Hematopoietic multipotent progenitor cell (in vitro differentiated cells): Measurements from ENCODE around the gene MB21D2. TPM values are rescaled to one million over a fixed set of nuclear protein-coding genes. Genes with fewer than 3 reads are reported as not detected.
A peak's percentile ranks its signal among the peaks of the same experiment; 100 is the strongest.

Experiments used
- DNase-seq, 3 donors: peaks; one replicate each; pipeline ENCODE4 v3.0.0-alpha.2; 2011 to 2015; ENCODE audit warnings: low read depth in 2 of 3, low spot score in 2 of 3
- total RNA-seq: library from RNA; depleted of rRNA; stranded (reverse); fragments of >200 nt; gene quantifications from one replicate; pipeline ENCODE4 v1.2.3, GENCODE V29; 2012

The MB21D2 gene
- total RNA-seq, 1 donor: 0.54 TPM

DNA sequence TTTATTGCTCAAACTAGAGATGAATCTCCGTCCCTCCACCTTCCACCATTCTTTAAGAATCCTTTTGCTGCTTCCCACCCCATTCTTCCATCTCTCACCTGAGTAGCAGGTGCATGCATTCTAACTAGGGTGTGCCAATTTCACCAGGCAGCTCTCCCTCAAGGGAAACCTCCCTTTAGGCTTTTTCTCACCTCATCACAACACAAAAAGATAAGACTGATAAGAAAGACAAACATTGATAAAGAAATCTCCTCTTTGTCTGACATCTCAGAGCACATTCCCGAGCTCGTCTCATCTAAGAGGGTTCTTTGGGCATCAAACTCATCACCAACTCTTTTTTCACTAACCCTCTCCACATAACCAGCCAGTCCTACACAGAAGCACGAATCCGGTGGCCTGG, 23.0 kb downstream of the MB21D2 start:
- no peak for DNase-seq

DNA sequence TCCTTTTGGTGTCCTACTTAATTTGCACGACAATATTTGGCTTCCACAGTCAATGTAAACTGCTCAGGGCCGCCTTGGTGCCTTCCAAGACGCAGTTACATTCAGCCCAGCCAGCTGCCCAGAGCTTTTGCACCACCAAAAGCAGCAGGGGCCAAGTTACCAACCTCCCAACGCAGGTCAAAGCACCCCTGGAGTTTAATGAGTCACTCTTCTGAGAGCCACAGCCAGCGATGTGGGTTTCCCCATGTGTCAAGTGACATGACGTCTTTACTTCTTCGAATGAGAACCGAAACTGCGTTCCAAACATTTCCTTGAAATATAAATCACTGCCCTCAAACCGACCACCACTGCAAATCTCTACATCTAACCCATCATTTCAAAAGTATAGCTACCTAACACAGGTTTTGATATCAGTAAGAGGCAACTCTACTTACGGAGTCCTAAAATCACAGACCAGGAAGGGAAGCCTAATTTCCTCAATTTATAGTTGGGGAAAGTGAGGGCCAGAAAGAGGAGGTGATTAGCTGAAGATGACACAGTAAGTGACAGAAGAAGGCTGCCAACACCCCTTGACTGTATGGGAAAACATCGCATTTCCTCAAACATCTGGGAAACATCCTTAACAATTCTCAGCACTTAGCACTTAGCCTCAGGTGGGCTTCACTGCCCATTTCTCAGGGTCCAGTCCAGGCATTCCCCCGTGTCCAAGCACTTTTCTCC, 24.5 kb downstream of the MB21D2 start:
- DNase-seq: peak; percentile 45 to 89 (median 86)

GRCh38 chr3:192890347-192891335, 27.0 kb downstream of the MB21D2 start:
- no peak for DNase-seq

DNA sequence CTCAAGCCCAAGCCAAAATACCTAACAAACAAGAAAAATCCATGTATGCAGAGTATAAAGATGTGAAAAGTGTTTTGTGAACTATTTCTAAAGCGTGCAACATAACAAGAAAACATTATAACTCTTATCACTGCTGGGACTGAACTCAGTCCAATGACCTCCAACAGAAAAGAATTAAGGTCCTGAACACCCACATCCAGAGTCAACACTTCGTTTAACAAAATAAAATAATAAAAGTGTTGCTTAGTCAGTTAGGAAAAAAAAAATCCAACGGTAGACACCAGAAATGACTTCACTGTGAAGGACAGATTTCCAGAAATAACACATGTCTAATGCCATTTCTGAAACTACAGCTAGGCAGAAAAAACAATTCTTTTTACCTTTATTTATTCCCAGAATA, 28.0 kb downstream of the MB21D2 start:
- no peak for DNase-seq

GRCh38 chr3:192888190-192888589, 29.5 kb downstream of the MB21D2 start:
- DNase-seq: no peak

- DNase-seq: no peak
These were observed 30.0 kb downstream of the MB21D2 start for GRCh38 chr3:192887701-192888100.

DNA sequence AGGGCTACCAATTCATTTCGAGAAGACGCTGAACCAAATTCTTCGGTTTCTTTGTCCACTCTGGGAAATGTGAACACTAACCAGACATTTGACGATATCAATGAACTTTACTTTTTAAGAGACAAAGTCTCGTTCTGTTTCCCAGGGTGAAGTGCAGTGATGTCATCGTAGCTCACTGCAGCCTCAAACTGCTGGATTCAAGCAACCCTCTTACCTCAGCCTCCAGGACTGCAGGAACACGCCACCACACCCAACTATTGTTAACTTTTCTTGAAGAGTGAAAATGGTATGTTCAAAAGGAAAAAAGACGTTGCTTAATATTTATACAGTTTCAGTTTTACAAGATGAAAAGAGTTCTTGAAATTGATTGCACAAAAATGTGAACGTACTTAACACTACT, 30.6 kb downstream of the MB21D2 start:
- DNase-seq: no peak

DNA sequence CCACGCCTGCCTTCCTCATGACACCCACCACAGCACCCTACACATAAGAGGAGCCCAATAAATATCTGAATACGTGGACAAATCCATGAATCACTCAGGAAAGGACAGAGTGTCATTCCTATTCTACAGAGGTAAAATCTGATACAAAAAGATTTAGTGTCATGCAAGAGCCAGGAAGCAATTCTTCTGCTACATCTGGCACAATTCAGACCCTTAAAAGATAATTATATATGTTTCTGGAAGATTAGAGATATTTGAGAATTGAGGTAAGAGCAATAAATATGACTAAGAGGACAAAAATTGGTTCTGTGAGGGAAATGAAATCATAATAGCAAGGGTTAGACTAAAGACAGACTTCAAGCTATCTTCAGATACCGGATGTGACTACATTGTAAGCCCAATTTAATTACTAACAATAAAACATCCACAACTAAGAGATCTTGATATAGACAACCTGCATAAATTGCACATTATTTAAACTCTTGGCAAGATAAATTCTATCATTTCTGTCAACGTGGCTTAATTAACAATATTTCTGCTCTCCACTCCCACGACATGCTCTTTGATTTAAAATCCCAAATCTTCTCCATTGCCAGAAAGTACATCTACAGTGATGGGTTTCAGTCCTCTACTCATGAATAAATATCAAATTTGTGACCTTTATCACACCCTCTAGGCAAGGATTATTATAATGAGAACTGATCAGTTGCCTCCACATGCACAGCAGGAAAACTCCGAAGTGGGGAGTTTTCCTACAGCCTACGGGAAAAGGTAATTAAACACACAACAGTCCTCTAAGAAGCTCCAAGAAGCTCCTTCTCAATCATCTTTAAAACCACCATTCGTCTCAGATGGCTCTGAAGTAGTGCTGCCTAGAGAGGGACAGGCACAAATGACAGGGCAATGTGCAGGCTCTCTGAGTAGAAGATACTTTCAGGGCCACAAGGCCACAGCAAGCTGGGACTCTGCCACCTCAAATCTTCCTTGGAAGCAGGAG, 32.6 kb downstream of the MB21D2 start:
- no peak for DNase-seq

GRCh38 chr3:192883512-192883911, 34.1 kb downstream of the MB21D2 start:
- DNase-seq: no peak

- DNase-seq: no peak
These were observed 36.4 kb downstream of the MB21D2 start for GRCh38 chr3:192881159-192881786.

DNA sequence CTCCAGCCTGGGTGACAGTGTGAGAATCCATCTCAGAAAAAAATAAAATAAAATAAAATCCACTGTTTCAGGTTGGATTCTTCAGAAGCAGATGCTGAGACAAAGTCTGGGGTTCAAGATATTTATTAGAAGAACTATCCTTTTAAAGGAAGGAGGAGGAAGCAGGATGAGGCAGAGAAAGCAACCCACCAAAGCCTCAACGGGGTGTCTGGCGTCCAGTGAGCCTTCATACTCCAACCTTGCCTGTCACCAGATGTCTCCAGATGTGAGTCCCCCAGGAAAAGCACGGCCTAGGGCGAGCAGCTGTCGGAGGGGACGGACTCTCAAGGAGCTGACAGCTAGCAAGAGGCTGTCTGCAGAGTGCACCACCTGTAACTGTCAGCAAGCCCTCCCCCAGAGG, 37.3 kb downstream of the MB21D2 start:
- no peak for DNase-seq

GRCh38 chr3:192879346-192880031, 38.2 kb downstream of the MB21D2 start:
- DNase-seq: no peak

GRCh38 chr3:192875971-192876565, 41.6 kb downstream of the MB21D2 start:
- no peak for DNase-seq

GRCh38 chr3:192870822-192871221, 46.8 kb downstream of the MB21D2 start:
- no peak for DNase-seq

GRCh38 chr3:192869131-192870031, 48.3 kb downstream of the MB21D2 start:
- no peak for DNase-seq

GRCh38 chr3:192867645-192868044, 50.0 kb downstream of the MB21D2 start:
- DNase-seq: no peak

- DNase-seq: no peak
These were observed 50.9 kb downstream of the MB21D2 start for GRCh38 chr3:192866804-192867203.

DNA sequence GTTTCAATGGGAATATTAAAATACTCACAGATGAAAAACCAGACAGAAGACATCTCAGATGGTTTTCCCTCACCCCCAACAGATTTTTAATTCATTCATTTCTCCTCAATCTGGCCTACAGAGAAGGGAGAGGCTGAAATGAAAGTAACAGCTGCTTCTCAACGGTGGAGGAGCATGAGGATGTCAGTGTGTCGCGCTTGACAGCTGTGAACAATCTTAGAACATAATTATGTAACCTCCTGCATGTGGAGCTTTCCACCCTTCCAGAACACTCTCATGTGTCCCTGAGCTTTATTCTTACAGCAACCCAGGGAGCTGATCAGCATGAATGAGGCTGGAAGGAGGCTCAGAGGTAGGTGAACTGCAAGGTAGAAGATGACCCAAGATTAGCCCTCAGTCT, 52.7 kb downstream of the MB21D2 start:
- DNase-seq: no peak
